ENCODE data around the gene MS4A6E.

DNA sequence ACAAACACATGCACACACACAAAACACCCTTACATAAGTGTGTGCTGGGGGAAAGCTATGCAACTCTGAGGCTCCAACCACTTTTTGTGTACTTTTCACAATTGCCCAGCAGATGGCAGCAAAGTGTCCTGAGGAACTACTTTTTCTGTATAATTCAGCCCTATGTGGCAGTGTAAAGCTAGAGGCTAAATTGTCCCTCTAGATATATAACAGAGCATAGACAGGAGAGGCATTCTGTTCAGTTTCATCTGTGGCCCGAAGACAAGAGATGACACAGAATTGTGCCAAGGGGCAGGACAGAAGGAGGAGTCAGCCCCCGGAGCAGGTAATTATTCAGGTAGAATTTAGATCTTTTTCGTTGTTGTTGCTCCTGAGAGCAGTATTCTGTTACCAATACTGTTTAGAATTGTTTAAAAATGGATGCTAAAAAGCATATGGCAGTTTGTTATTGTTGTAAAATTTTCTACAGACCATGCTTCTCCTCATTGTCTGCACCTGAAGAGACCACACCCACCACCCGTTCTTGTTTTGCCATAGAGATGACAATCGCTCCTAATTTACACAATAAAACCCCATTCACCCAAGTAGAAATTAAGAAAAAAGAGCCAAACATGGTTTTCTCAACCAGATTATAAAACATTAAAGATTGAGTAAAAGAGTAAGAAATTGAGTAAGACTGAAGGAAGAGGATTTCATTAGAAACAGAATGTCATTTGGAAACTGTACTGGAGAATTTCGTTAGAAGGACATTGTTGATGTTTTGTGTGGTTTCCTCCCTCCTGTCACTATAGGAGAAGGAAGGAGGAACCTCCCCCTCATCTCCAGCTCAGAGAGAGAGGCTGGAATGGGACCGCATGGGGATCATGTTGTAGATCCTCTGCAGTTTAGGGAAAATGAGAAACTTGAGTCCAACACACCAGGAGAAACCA is 36.8 kb downstream of the MS4A6E start:
- TF ChIP-seq CTCF (IDR thresholded peaks at IDR 0.05), result peak in 2 of 3 donors; percentile 63 to 68
- no peak for TF ChIP-seq POLR2A (IDR thresholded peaks at IDR 0.05)
- TF ChIP-seq POLR2AphosphoS5 (IDR thresholded peaks at IDR 0.05), result no peak

Data from breast epithelium (tissue), 3 donors.